G401.6 (cell line): ENCODE data around the gene MON2.
"Not testable (repeated sequence)": the region's sequence is repeated elsewhere in the genome, so short reads cannot be mapped to it uniquely, and the experiment has no call there.

ENCODE experiments used
- FAIRE-seq: peaks from 2 replicates; lab custom pipeline; 2012; peaks lifted over from hg19 to GRCh38; lab: Jason Lieb, UNC

The MON2 gene

GRCh38 chr12:62559366-62559765 lies 92.7 kb downstream of the MON2 start:
- not testable (repeated sequence) for FAIRE-seq

GRCh38 chr12:62562846-62563245 lies 96.2 kb downstream of the MON2 start:
- no peak for FAIRE-seq

- no peak for FAIRE-seq
Measured at GRCh38 chr12:62575036-62575435, 108.4 kb downstream of the MON2 start.

GRCh38 chr12:62576503-62576902 lies 109.9 kb downstream of the MON2 start:
- FAIRE-seq: peak; percentile 86

- no peak for FAIRE-seq
Measured at GRCh38 chr12:62578726-62579125, 112.1 kb downstream of the MON2 start.

GRCh38 chr12:62581288-62582064 lies 114.8 kb downstream of the MON2 start:
- FAIRE-seq: peak; percentile 98

- no peak for FAIRE-seq
Measured at GRCh38 chr12:62582065-62582366, 115.4 kb downstream of the MON2 start.

GRCh38 chr12:62584619-62585018 lies 118.0 kb downstream of the MON2 start:
- FAIRE-seq: no peak

GRCh38 chr12:62586850-62587249 lies 120.2 kb downstream of the MON2 start:
- no peak for FAIRE-seq

GRCh38 chr12:62588916-62589315 lies 122.3 kb downstream of the MON2 start:
- no peak for FAIRE-seq

GRCh38 chr12:62597253-62597652 lies 130.6 kb downstream of the MON2 start:
- FAIRE-seq: peak; percentile 11

- peak; percentile 19 for FAIRE-seq
Measured at GRCh38 chr12:62598846-62599245, 132.2 kb downstream of the MON2 start.

- no peak for FAIRE-seq
Measured at GRCh38 chr12:62599854-62600437, 133.3 kb downstream of the MON2 start.

GRCh38 chr12:62601765-62602164 lies 135.1 kb downstream of the MON2 start:
- no peak for FAIRE-seq

GRCh38 chr12:62602255-62603060 lies 135.8 kb downstream of the MON2 start:
- FAIRE-seq: peak; percentile 85

- no peak for FAIRE-seq
Measured at GRCh38 chr12:62603061-62603810, 136.6 kb downstream of the MON2 start.

GRCh38 chr12:62603811-62604098 lies 137.1 kb downstream of the MON2 start:
- no peak for FAIRE-seq

- FAIRE-seq: no peak
Measured at GRCh38 chr12:62604373-62604772, 137.7 kb downstream of the MON2 start.

GRCh38 chr12:62604871-62605270 lies 138.2 kb downstream of the MON2 start:
- FAIRE-seq: no peak

GRCh38 chr12:62605981-62606380 lies 139.4 kb downstream of the MON2 start:
- FAIRE-seq: no peak

- no peak for FAIRE-seq
Measured at GRCh38 chr12:62606654-62607053, 140.0 kb downstream of the MON2 start.

- no peak for FAIRE-seq
Measured at GRCh38 chr12:62613081-62613480, 146.5 kb downstream of the MON2 start.

- FAIRE-seq: no peak
Measured at GRCh38 chr12:62618319-62618718, 151.7 kb downstream of the MON2 start.
